GM21737 (cell line): ENCODE data around the gene TAMALIN.

Experiments used
- ATAC-seq: cut with Tn5 transposase; IDR thresholded peaks from one replicate; pipeline ENCODE4 v1.9.1; 2021; ENCODE audit warnings: mild to moderate bottlenecking, moderate library complexity; ENCODE audit not compliant: unreplicated experiment

TAMALIN gene

DNA sequence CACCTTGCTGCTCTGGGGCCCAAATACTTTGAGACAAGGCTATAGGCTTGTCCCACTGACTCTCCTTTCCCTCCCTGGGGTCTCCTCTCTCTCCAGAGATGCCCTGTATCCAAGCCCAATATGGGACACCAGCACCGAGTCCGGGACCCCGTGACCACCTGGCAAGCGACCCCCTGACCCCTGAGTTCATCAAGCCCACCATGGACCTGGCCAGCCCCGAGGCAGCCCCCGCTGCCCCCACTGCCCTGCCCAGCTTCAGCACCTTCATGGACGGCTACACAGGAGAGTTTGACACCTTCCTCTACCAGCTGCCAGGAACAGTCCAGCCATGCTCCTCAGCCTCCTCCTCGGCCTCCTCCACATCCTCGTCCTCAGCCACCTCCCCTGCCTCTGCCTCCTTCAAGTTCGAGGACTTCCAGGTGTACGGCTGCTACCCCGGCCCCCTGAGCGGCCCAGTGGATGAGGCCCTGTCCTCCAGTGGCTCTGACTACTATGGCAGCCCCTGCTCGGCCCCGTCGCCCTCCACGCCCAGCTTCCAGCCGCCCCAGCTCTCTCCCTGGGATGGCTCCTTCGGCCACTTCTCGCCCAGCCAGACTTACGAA is 47.6 kb downstream of the TAMALIN start:
- no peak for ATAC-seq

DNA sequence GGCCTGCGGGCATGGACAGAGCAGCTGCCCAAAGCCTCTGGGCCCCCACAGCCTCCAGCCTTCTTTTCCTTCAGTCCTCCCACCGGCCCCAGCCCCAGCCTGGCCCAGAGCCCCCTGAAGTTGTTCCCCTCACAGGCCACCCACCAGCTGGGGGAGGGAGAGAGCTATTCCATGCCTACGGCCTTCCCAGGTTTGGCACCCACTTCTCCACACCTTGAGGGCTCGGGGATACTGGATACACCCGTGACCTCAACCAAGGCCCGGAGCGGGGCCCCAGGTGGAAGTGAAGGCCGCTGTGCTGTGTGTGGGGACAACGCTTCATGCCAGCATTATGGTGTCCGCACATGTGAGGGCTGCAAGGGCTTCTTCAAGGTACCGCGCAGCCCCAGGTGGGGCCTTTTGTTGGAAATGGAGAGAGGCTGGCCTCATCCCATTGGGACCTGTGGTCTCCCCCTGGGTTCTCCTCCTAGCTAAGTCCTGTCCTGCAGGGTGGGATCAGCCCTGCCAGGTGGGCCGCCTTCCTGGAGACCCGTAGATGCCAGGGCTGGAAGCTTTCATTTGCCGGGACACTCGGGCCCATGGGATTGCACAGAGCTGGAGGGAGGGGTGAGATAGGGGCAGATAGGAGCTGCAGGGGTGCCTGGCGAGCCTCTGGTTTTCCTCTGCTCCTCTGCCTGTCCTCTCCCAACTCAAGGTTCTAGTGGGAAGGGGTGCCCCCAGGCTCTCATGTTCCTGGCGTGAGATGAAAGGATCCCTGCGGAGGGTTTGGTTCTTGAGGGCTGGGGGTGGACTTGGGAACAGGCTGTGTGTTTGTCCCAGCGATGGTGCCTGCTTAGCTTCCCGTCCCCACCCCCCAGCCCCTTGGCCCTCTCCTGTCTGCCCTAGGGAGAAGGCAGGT is 48.3 kb downstream of the TAMALIN start:
- ATAC-seq = no peak

DNA sequence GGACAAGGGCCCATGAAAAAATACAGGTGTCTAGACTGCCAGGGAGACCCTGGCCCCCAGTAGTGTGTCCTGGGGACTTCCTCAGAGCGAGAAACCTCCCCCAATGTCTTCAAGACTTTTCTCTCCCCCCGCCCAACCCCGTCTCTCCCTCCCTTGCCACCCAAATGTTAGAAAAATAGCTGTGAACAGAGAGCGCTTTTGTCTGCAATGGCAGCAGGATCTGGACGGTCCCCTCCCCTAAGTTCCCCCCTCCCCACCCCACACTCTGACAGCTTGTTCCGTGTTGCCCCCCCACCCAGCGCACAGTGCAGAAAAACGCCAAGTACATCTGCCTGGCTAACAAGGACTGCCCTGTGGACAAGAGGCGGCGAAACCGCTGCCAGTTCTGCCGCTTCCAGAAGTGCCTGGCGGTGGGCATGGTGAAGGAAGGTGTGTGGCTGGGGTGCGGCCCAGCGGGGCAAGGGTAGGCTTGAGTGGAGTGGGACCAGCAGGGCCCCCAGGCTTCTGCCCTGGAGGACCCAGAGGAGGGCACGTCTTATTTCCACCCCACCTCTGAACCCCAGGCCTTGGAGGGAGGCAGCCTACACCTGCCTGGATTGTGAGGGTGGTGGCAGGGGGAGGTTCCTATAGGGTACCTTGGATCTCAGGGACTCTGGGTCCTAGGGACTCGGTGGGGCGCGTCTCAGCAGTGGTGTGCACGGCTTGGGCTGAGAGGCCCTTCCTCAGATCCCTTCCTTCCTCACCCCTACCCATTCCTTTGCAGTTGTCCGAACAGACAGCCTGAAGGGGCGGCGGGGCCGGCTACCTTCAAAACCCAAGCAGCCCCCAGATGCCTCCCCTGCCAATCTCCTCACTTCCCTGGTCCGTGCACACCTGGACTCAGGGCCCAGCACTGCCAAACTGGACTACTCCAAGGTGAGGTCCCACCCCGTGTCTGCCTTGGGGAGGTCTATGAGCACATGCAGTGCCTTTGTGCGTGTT is 49.3 kb downstream of the TAMALIN start:
- no peak for ATAC-seq

DNA sequence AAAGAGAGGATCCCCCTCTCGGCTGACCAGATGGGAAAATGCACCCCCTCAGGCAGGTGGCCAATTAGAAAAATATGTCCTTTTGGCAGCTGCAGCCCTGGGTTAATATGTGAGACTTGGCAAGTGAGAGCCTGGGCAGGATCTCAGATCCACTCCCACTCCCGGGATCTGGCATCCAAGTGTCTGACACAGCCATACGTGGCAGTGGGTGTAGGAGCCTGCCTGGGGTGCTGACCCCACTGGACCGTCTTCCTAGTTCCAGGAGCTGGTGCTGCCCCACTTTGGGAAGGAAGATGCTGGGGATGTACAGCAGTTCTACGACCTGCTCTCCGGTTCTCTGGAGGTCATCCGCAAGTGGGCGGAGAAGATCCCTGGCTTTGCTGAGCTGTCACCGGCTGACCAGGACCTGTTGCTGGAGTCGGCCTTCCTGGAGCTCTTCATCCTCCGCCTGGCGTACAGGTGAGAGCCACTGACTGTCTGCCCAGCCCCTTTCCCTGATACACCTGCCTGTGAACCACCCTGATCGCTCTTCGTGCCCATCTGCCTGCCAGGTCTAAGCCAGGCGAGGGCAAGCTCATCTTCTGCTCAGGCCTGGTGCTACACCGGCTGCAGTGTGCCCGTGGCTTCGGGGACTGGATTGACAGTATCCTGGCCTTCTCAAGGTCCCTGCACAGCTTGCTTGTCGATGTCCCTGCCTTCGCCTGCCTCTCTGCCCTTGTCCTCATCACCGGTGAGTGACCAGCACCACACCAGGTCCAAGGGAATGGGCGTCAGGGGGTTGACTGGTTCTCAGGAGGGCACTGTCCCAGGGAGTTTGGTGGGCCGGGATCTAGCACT is 50.3 kb downstream of the TAMALIN start:
- no peak for ATAC-seq

DNA sequence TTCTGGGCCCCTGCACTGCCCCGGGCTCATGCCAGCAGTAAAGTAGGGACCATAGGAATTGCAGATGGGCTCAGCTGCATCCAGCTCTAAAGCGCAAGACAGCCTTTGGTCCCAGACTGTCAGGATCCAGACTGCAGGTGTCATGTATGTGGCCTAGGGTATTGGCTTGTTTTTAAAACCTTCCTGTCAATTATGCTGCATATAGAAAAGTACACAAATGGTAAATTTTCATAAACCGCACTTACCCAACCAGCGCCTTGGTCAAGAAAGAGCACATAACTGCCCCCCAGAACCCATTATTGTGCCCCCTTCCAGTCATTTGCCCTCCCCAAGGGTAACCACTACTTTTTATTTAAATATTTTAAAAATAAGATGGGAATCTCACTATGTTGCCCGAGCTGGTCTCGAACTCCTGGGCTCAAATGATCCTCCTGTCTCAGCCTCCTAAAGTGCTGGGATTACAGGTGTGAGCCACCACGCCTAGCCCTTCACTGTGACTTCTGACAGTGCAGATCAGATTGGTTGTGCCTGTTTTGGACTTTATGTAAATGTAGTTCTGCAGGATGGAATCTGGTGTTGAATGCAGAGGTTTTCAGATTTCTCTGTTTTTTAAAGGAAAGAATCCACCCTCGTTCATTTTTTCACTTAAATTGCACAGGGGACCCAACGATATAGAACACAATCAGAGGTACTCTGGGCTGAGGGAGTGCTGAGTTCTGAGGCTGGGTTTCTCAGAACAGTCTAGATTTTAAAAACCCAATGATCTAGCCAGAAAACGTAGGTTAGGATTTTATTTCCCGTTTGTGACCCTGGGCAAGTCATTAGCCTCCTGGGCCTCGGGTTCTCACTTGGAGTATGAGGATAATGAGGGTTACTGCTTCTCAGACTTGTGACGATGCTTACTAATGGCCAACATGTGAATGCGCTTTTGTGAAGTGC is 51.2 kb downstream of the TAMALIN start:
- no peak for ATAC-seq

DNA sequence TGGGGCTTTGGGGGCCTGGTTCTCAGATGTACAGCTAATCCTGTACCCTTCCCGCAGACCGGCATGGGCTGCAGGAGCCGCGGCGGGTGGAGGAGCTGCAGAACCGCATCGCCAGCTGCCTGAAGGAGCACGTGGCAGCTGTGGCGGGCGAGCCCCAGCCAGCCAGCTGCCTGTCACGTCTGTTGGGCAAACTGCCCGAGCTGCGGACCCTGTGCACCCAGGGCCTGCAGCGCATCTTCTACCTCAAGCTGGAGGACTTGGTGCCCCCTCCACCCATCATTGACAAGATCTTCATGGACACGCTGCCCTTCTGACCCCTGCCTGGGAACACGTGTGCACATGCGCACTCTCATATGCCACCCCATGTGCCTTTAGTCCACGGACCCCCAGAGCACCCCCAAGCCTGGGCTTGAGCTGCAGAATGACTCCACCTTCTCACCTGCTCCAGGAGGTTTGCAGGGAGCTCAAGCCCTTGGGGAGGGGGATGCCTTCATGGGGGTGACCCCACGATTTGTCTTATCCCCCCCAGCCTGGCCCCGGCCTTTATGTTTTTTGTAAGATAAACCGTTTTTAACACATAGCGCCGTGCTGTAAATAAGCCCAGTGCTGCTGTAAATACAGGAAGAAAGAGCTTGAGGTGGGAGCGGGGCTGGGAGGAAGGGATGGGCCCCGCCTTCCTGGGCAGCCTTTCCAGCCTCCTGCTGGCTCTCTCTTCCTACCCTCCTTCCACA is 52.0 kb downstream of the TAMALIN start:
- ATAC-seq = no peak

DNA sequence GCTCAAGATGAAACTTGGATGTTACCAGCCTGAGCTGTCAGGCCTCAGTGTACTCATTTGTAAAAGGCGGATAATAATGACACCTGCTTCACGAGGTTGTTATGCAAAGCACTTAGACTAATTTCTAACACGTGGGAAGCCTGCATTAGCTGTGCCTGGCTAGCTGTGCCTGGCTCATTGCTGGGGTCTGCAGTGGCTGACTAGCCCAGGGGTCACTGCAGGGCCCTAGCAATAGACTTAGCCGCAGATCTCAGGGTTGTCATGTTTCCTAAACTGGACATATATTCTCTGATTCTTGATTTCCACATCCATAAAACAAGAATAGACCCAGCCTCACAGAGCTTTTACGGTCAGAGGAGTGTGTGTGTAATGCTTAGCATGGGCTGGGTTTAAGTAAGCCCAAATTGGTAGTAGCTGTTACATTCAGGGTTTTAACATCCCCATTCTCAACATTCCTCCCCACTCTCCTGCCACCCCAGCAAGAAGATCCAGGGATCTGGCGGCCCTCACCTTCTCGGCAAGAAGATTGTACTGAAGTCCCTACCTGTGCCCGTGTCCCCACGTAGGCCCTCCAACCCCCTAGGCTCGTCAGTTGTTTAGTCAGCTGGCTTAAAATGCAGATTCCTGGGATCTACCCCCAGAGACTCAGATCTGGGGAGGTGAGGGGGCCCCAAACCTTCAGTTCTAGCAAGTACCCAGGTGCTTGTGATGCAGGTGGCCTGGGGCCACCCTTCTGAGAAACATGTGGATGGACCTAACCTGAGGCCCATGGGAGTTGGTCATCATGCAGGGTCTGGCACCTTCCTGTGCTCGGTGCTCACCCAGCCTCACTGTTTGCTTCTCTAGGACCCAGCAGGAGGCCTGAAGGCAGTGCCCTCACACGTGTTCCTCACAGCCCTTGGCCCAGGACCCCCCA is 53.1 kb downstream of the TAMALIN start:
- ATAC-seq = no peak

DNA sequence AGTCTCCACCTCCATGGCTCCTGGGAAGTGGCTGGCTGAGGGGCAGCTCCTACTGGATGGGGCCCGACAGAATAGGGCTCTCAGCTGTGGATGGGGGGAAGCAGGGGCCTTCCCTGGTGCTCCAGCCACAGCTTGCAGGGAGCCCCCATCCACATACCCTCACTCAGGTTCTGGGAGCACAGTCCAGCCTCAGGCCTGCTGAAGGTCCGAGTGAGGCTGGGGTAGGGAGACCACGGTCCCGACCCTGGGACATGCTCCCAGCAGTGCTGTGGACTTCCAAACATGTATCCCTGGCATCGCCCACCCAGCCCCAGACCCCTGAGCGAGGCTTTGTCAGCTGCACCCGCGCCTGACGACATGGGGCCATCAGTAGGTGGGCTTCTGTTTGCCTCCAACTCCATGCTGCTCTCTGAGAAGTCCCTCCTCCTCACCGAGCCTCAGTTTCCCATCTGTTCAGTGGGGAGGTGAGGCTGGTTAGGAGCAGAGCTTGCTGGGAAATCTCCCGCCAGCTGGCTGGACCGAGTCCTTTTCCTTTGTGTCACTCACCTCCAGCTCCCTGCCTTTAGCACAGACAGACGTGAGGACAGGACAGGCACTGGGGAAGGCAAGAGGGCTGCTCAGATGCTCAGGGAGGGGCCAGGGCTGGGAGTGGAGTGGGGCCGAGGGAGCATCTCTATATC is 53.9 kb downstream of the TAMALIN start:
- ATAC-seq = no peak

DNA sequence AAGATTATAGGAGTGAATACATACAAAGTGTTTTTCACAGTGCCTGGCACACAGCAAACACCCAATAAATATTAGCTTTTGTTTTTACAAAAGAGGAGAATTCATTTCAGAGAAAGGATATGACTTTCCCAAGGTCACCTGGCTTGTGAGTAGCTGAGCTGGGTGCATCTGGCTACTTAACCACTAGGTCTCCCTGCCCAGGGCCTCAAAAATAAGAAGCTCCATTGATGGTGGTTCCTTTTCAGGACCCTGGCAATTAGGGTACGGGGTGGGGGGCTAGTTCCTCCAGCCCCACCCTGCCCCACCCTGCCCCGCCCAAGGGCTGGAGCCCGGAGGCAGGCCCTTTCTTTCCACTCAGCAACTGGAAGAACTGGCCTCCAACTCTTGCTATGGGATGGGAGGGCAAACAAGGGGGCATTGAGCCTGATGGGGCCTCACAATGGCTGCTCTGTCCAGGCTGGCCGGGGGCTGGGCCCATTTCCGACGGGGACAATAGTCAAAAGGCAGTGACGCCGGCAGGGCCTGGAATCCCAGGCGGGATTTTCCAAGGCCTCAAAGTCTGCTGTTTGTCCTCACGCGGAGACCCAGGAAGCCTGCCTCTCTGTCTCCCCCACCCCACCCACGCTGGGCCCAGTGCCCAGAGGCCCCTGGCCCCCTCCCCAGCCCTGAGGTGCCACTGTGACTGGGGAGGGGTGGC is 54.9 kb downstream of the TAMALIN start:
- ATAC-seq = no peak

DNA sequence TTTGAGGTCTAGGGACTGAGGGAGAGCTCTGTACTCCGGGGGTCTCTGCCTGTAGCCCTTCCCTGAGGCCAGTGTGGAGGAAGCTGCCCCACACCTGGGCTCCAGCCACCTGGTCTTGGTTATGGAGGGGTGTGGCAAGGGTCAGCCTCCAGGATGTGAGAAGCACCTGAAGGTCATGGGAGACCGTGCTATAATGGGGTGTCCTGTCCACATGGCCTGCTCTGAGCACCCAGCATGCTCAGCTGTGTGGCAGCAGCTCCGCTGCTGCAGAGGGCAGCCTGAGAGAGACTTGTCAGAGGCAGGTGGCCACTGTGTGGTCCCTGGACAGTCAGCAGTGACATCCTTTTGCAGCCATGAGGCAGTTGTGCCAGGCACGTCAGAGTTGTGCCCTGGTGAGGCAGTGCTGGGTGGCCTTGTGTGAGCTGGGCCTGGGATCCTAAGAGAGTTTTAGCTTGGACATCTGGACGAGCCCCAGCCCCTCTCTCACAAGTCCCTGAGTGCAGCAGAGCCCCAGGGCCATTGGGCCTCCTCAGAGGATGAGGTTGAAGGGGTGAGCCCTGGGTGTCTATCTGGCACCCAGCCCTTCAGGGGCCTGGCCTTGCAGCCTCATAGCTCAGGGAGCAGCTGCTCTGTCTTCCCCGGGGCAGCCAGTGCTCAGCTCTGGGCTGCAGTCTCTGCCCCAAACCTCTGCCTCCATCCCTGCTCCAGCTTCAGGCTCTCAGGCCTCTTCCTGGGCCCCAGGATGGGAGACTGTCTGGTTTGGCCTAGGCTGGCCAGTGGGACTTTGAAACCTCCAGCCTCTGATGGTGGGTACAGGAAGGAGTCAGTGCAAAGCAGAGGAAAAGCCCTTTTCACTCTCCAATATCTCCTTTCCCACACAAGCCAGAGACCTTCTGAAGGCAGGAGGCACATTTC is 55.7 kb downstream of the TAMALIN start:
- no peak for ATAC-seq

DNA sequence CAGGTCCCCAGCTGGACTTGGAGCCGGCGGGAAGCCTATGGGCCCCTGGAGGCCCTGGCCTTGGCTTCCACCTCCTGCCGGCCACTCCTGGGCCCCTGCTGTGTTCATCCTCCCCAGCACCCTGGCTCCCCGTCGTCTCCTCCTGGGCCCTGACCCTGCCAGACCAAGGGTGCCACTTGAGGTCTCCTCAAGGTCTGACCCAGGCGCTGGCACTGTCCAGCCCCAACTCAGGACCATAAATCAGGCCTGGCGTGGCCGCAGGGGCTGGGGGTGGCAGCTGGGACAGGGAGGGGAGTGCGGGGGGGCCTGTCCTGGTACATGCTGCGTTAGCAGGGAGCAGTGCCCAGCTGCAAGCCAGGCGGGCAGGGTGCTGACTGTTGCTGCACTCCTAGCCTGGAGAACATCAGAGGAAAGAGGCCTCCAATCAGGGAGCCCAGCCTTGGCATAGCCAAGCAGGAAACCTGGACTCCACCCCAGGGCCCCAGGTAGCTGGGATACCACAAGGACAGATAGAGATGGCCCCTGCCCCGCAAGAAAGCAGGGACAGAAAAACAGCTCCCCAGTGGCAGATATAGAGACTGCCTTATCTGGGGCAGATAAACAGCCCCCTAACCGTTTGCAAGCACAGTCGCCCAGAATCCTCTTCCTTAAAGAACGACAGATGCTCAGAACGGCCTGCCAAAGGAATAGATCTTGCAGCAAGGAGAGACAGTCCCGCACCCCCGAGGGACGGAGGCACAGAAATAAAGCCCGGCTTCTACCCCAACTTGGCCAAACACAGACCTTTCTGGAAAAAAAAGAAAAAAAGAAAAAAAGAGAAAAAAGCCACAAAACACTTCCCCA is 56.6 kb downstream of the TAMALIN start:
- no peak for ATAC-seq

DNA sequence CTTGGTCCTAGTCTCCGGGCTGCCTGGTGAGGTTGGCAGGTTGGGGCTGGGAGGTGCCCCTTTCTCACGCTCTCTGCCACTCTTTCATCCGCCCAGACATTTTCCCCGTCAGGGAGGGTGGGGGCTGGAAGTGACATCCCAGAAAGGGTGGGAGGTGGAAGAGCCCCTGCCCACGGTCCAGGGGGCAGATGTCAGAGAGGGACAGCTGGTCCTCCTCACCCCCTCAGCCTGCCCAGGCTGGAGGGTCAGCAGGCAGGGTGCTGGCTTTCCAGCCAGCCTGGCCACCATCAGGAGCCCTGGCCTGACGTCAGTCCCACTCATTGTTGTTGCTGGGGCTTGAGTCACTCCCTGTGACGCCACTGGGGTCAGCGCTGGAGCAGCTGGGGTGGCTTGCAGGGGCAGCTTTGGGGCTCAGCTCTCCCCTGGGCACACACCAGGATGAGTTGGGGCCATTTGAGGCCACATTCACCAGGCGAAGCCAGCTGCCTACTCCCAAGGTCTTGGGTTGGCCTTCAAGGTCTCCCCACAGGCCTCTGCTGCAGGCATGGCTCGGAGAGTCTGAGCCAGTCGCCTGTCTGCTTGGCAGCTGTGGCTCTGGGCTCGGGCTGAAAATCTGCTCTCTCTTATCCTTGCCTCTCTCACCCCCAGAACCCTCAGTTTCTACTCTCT is 57.4 kb downstream of the TAMALIN start:
- ATAC-seq = no peak
